Glutamatergic neuron (in vitro differentiated cells): Measurements from ENCODE around the gene CLEC1A. TPM values are rescaled to one million over a fixed set of nuclear protein-coding genes. Genes with fewer than 3 reads are reported as not detected.

ENCODE experiments used
- DNase-seq: peaks from one replicate; pipeline ENCODE4 v3.0.0; 2022
- H3K27ac Mint-ChIP-seq: one replicate; pipeline ENCODE4 v1.8.0; 2020; ENCODE audit warnings: mild to moderate bottlenecking, mixed read lengths, inconsistent platforms; ENCODE audit not compliant: unreplicated experiment
- H3K27me3 Mint-ChIP-seq: one replicate; pipeline ENCODE4 v1.8.0; 2020; ENCODE audit warnings: mild to moderate bottlenecking, moderate library complexity, mixed read lengths, inconsistent platforms; ENCODE audit not compliant: unreplicated experiment
- H3K36me3 Mint-ChIP-seq: one replicate; pipeline ENCODE4 v1.8.0; 2020; ENCODE audit warnings: mild to moderate bottlenecking, mixed read lengths, inconsistent platforms; ENCODE audit not compliant: unreplicated experiment
- H3K4me1 Mint-ChIP-seq: one replicate; pipeline ENCODE4 v1.8.0; 2020; ENCODE audit warnings: mild to moderate bottlenecking, low read depth, mixed read lengths, inconsistent platforms; ENCODE audit not compliant: unreplicated experiment
- H3K4me3 Mint-ChIP-seq: one replicate; pipeline ENCODE4 v1.8.0; 2020; ENCODE audit warnings: mild to moderate bottlenecking, mixed read lengths, inconsistent platforms; ENCODE audit not compliant: unreplicated experiment
- H3K9me3 Mint-ChIP-seq: one replicate; pipeline ENCODE4 v1.8.0; 2020; ENCODE audit warnings: mild to moderate bottlenecking, moderate library complexity, mixed read lengths, inconsistent platforms; ENCODE audit not compliant: unreplicated experiment
- long read RNA-seq: library from polyadenylated mRNA; unstranded; transcript quantifications from one replicate; pipeline ENCODE4 v2.0.0, GENCODE V29; 2020; ENCODE audit not compliant: unreplicated experiment
- total RNA-seq: library from RNA; stranded (reverse); fragmentation: NEBNext Ultra II Directional; extraction: Animal tissue kit (Norgen Biotek cat#: 25700); gene quantifications from one replicate; pipeline ENCODE4 v1.2.1, GENCODE V29; 2021; ENCODE audit not compliant: unreplicated experiment
- TF ChIP-seq, protein P1 (sequence below): fragments of 200-600 bp; sonication (generic); IDR thresholded peaks from one replicate; pipeline ENCODE4 v1.5.0; 2021; ENCODE audit not compliant: partially characterized antibody, unreplicated experiment

The CLEC1A gene, protein sequence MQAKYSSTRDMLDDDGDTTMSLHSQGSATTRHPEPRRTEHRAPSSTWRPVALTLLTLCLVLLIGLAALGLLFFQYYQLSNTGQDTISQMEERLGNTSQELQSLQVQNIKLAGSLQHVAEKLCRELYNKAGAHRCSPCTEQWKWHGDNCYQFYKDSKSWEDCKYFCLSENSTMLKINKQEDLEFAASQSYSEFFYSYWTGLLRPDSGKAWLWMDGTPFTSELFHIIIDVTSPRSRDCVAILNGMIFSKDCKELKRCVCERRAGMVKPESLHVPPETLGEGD
- total RNA-seq: not detected
- long read RNA-seq: 0 reads

DNA sequence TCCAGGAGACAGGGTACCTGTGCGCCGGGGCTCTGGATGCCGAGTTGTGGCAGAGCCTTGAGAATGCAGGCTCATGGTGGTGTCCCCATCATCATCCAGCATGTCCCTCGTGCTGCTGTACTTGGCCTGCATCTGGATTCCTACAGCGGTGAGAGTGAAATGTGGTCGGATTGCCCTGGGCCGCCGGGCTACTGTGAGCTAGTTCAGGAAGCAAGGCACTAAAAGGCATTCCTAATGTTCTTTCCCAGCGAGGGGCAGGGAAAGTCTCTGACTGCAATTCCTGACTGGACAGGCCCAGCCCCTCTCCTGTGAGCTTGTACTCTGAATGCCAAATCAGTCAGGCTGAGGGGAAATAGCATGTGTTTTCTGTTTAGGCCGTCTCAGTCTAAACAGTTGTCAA, at the start of gene CLEC1A:
CLEC1A (minus strand) TSS at position 195 of the 400 bp plus-strand sequence; CDS start at position 132, 63 bp downstream.
- DNase-seq: no peak
- no peak within 1 kb of the TSS for H3K27ac Mint-ChIP-seq

DNA sequence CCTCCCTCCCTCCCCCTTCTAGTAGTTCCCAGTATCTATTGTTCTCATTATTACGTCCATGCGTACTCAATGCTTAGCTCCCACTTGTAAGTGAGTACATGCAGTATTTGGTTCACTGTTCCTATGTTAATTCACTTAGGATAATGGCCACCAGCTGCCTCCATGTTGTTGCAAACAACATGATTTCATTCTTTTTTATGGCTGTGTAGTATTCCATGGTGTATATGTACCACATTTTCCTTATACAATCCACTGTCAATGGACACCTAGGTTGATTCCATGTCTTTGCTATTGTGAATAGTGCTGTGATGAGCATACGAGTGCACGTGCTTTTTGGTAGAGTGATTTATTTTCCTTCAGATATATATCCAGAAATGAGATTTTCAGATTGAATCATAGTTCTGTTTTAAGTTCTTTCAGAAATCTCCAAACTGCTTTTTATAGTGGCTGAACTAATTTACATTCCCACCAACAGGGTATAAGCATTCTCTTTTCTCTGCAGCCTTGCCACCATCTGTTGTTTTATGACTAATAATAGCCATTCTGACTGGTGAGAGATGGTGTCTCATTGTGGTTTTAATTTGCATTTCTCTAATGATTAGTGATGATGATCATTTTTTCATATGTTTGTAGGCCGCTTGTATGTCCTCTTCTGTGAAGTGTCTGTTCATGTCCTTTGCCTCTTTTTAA, 49.1 kb upstream of the CLEC1A start:
- Mint-ChIP-seq H3K27me3 (peaks cover under 1% of the 10 kb centered on the region), H3K4me1 (no peaks in the 10 kb centered on the region), H3K4me3 (no peak overlapping the region), H3K9me3 (peaks cover 3% of the 10 kb centered on the region), H3K27ac (no peak overlapping the region), H3K36me3 (no peaks in the 10 kb centered on the region)
- no peak for DNase-seq
- TF ChIP-seq, protein P1, sequence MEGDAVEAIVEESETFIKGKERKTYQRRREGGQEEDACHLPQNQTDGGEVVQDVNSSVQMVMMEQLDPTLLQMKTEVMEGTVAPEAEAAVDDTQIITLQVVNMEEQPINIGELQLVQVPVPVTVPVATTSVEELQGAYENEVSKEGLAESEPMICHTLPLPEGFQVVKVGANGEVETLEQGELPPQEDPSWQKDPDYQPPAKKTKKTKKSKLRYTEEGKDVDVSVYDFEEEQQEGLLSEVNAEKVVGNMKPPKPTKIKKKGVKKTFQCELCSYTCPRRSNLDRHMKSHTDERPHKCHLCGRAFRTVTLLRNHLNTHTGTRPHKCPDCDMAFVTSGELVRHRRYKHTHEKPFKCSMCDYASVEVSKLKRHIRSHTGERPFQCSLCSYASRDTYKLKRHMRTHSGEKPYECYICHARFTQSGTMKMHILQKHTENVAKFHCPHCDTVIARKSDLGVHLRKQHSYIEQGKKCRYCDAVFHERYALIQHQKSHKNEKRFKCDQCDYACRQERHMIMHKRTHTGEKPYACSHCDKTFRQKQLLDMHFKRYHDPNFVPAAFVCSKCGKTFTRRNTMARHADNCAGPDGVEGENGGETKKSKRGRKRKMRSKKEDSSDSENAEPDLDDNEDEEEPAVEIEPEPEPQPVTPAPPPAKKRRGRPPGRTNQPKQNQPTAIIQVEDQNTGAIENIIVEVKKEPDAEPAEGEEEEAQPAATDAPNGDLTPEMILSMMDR: no peak

More for the DNA sequence above, at the start of gene CLEC1A:
- TF ChIP-seq, protein P1: no peak
- peaks cover 2% of the 10 kb centered on the region for H3K4me1 Mint-ChIP-seq
- H3K4me3 Mint-ChIP-seq: no peak within 1 kb of the TSS
- peaks cover 5% of the 10 kb centered on the region for H3K9me3 Mint-ChIP-seq
- peaks cover 4% of the 10 kb centered on the region for H3K36me3 Mint-ChIP-seq
- peaks cover 4% of the 10 kb centered on the region for H3K27me3 Mint-ChIP-seq

DNA sequence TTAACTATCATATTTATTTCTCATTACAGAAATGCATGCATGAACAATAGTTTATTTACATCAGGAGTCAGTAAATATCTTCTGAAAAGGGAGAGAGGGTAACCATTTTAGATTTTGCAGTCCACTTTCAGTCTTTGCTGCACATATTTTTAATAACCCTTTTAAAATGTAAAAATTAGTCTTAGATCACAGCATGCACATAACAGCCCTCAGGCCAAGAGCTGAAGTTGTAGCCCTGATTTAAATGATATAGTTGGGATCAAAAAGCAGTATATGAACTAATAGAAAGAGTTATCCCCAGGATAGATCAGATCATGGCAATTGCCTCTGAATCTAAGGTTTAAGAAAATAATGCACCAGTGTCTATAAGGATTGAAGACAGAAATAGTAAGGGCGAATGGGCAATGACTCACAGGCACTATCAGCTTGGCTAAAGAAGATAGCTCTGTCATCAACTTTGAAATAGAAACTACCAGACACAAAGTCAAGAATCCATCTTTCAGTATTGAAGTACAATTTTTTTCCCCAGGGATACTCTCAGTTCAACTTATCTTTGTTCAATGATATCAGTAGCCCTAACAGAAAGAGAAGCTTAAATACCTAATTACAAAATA, 44.3 kb upstream of the CLEC1A start:
- TF ChIP-seq, protein P1: no peak
- Mint-ChIP-seq H3K4me3 (no peak overlapping the region), H3K36me3 (no peaks in the 10 kb centered on the region), H3K27ac (no peak overlapping the region), H3K27me3 (no peaks in the 10 kb centered on the region), H3K9me3 (peaks cover 2% of the 10 kb centered on the region), H3K4me1 (no peaks in the 10 kb centered on the region)
- DNase-seq: no peak

DNA sequence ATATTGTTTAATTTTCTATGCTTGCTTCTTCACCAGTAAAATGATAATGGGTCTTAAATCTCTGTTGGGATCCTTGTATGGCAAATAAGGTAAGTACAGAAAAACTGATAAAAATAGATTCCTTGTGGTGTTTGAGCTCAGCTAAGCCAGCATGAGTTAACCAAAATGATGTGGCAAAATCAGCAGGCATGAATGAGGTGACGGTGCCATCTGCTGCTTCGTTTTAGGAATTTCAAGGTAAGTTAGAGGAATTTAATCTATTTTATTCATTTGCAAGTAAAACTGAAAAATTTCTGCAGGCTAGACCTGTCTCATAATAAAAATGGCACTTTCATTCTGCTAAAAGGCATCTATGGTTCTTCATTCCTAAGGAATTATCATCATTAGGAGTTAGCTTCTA, 41.2 kb upstream of the CLEC1A start:
- peaks cover 2% of the 10 kb centered on the region for H3K9me3 Mint-ChIP-seq
- no peaks in the 10 kb centered on the region for H3K27me3 Mint-ChIP-seq
- no peak overlapping the region for H3K4me3 Mint-ChIP-seq
- TF ChIP-seq, protein P1: peak; percentile 16
- H3K36me3 Mint-ChIP-seq: no peaks in the 10 kb centered on the region
- DNase-seq: peak; percentile 25
- no peaks in the 10 kb centered on the region for H3K4me1 Mint-ChIP-seq
- H3K27ac Mint-ChIP-seq: no peak overlapping the region
